ENCODE data around the gene RBM24. TPM values are rescaled to one million over a fixed set of nuclear protein-coding genes. Genes with fewer than 3 reads are reported as not detected.

RBM24 gene
- total RNA-seq, 6 donors from 2014 or later = 0.26 to 6.7 (median 1.0) TPM; not detected in 1

- no peaks in the 10 kb centered on the region for H3K27me3 ChIP-seq
- no peak for DNase-seq
- no peak overlapping the region for H3K4me3 ChIP-seq
- H3K9me3 ChIP-seq = no peaks in the 10 kb centered on the region
- H3K27ac ChIP-seq = no peak overlapping the region
- WGBS, 2 donors = 96 to 98% methylated on average over 2 of the region's 2 CpGs
- H3K36me3 ChIP-seq = no peaks in the 10 kb centered on the region
- ATAC-seq (ENCODE audit: low FRiP score in 2 of 2) = no peak
- TF ChIP-seq POLR2AphosphoS5 (IDR thresholded peaks at IDR 0.05) = no peak
- H3K4me1 ChIP-seq = no peaks in the 10 kb centered on the region
Measured at GRCh38 chr6:17339308-17339670, 58.1 kb downstream of the RBM24 start.

GRCh38 chr6:17341117-17341805 lies 60.1 kb downstream of the RBM24 start:
- DNase-seq (no peak), ATAC-seq (ENCODE audit: low FRiP score in 2 of 2) (no peak)
- WGBS, 2 donors = 84 to 86% methylated on average over 7 of the region's 7 CpGs
- H3K9me3 ChIP-seq = no peaks in the 10 kb centered on the region
- no peaks in the 10 kb centered on the region for H3K4me1 ChIP-seq
- no peaks in the 10 kb centered on the region for H3K36me3 ChIP-seq
- no peak for TF ChIP-seq CTCF (IDR thresholded peaks at IDR 0.05)
- no peak for TF ChIP-seq POLR2A (IDR thresholded peaks at IDR 0.05)
- no peak for TF ChIP-seq EP300 (IDR thresholded peaks at IDR 0.05)
- no peak for TF ChIP-seq POLR2AphosphoS5 (IDR thresholded peaks at IDR 0.05)
- H3K27ac ChIP-seq = no peak overlapping the region
- H3K4me3 ChIP-seq = no peak overlapping the region
- no peaks in the 10 kb centered on the region for H3K27me3 ChIP-seq

DNA sequence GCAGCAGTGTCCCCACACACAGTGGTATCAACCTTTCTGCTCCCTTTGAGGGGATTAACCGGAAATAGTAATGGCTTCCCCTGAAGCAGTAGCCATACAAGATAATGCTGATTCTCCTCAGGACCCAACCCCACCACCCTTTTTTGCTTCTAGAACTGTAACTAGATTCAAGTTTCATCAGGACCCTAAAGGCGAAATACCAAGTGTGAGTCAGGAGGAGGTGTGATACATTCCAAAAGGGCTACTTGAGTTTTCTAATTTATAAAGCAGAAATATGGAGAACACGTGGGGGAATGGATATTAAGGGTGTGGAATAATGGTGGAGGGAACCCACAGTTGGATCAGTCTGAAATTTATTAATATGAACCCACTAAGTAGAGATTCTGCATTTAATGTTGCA lies 60.7 kb downstream of the RBM24 start:
- 59 to 67% methylated on average over 3 of the region's 3 CpGs for WGBS, 2 donors
- H3K4me3 ChIP-seq = no peak overlapping the region

DNA sequence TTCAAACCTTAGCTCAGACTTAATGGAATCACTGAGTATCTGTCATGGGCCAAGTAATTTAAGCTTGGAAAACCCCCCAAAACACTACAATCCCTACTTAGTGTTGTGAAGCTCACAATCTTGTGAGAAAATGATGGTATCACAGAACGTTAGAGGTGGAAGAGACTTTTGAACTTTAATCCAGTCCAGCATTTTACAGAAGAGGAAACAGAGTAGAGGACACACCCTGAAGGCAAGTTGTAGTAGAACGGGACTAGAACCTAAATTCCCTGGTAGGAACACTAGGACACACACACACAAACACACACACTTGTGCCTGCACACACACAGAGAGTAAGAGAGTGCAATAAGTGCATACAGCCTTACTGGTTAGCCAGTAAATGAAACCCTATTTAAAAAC lies 62.1 kb downstream of the RBM24 start:
- no peak for ATAC-seq (ENCODE audit: low FRiP score in 2 of 2)
- no peaks in the 10 kb centered on the region for H3K4me1 ChIP-seq

More for the DNA sequence above, 60.7 kb downstream of the RBM24 start:
- no peaks in the 10 kb centered on the region for H3K27me3 ChIP-seq
- H3K9me3 ChIP-seq = no peaks in the 10 kb centered on the region
- ATAC-seq (ENCODE audit: low FRiP score in 2 of 2) (no peak), DNase-seq (no peak)
- TF ChIP-seq CTCF (IDR thresholded peaks at IDR 0.05) (no peak), EP300 (IDR thresholded peaks at IDR 0.05) (no peak), POLR2AphosphoS5 (IDR thresholded peaks at IDR 0.05) (no peak), POLR2A (IDR thresholded peaks at IDR 0.05) (no peak)
- H3K27ac ChIP-seq = no peak overlapping the region
- no peaks in the 10 kb centered on the region for H3K36me3 ChIP-seq
- no peaks in the 10 kb centered on the region for H3K4me1 ChIP-seq

More for the DNA sequence above, 62.1 kb downstream of the RBM24 start:
- Histone ChIP-seq H3K36me3 (no peaks in the 10 kb centered on the region), H3K27ac (no peak overlapping the region), H3K4me3 (no peak overlapping the region), H3K9me3 (no peaks in the 10 kb centered on the region), H3K27me3 (no peaks in the 10 kb centered on the region)
- 78 to 83% methylated on average over 2 of the region's 2 CpGs for WGBS, 2 donors
- DNase-seq = no peak
- no peak for TF ChIP-seq EP300 (IDR thresholded peaks at IDR 0.05)
- no peak for TF ChIP-seq POLR2AphosphoS5 (IDR thresholded peaks at IDR 0.05)
- no peak for TF ChIP-seq CTCF (IDR thresholded peaks at IDR 0.05)
- no peak for TF ChIP-seq POLR2A (IDR thresholded peaks at IDR 0.05)

Other genes with a start within 250 kb of the RBM24 start
- 10 to 100 TPM in 1 of 6 donors, 1 to 10 TPM in 3, not detected in 2; 2.6 to 12.4 (median 3.6) TPM for gene STMND1, start 179.3 kb upstream of the RBM24 start, total RNA-seq
- 1 to 10 TPM in 5 of 6 donors, under 1 TPM in 1; 0.55 to 6.5 (median 4.3) TPM for gene CAP2, start 112.2 kb downstream of the RBM24 start, total RNA-seq